HG02759 (cell line): ENCODE data around the gene TNF.

Experiments used
- ATAC-seq: cut with Tn5 transposase; IDR thresholded peaks from one replicate; pipeline ENCODE4 v1.9.1; 2021; ENCODE audit warnings: mild to moderate bottlenecking, moderate library complexity; ENCODE audit not compliant: unreplicated experiment

The TNF gene

DNA sequence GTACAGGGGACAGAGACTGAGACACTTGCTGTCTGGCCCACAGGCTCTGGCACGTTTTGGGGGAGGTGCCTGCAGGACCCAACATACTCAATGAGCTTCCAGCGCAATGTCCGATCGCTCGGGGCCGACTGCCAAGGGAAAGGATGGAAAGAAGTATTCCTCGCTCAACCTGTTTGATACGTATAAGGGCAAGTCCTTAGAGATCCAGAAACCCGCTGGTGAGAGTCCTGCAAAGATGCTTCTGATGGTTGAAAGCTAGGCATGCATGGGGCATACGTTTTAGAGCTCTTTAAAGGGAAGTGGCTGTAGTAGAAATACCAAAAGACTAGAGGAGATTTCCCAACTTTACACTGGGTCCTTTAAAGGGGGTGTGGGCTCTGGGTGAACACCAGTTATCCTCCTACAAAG is 47.3 kb downstream of the TNF start:
- ATAC-seq: no peak

DNA sequence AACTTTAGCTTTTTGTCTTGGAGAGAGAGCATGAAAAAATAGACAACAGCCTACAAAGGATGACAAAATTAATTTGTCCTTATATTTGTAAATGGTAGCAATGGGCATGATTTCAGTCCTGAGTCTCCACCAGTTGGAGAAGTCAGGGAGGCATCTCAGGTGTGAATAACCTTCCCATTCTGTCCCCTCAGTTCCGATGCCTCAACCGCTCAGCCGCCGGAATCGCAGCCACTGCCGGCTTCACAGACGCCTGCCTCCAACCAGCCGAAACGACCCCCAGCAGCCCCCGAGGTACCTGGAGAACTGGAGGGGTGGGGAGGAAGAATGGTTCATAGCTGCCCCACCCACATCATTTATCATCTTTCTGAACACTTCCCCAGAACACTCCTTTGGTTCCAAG is 48.7 kb downstream of the TNF start:
- ATAC-seq: no peak

DNA sequence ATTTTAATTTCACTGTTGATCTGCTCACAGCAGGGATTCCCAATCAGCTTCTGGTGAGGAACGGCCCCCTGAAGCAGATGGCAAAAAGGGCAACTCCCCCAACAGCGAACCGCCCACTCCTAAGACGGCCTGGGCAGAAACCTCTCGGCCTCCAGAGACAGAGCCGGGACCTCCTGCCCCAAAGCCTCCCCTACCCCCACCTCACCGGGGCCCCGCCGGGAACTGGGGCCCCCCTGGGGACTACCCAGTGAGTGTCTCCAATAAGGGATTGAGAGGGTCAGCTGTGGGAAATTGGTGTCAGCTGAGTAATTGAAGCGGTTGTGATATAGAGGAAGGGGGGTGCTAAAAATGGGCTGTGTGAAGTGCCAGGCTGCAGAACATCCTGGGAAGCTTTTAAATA is 51.6 kb downstream of the TNF start:
- no peak for ATAC-seq

DNA sequence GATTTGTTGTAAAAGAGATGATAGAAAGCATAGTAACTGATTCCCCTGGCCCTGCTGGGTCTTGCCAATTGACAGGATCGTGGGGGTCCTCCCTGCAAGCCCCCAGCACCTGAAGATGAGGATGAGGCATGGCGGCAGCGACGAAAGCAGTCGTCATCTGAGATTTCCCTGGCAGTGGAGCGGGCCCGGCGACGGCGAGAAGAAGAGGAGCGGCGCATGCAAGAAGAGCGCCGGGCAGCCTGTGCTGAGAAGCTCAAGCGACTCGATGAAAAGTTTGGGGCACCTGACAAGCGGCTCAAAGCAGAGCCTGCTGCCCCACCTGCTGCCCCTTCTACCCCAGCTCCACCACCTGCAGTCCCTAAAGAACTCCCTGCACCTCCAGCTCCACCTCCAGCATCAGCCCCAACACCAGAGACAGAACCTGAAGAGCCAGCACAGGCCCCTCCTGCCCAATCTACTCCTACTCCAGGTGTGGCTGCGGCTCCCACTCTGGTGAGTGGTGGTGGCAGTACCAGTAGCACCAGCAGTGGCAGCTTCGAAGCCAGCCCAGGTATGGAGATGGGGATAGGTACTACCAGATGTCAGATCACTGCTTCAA is 52.4 kb downstream of the TNF start:
- ATAC-seq: no peak
